ENCODE data around the gene DCUN1D3. TPM values are rescaled to one million over a fixed set of nuclear protein-coding genes. Genes with fewer than 3 reads are reported as not detected.
A peak's percentile ranks its signal among the peaks of the same experiment; 100 is the strongest.

Gene DCUN1D3
- total RNA-seq, 1 experiment from 2014 or later: 16.1 TPM

DNA sequence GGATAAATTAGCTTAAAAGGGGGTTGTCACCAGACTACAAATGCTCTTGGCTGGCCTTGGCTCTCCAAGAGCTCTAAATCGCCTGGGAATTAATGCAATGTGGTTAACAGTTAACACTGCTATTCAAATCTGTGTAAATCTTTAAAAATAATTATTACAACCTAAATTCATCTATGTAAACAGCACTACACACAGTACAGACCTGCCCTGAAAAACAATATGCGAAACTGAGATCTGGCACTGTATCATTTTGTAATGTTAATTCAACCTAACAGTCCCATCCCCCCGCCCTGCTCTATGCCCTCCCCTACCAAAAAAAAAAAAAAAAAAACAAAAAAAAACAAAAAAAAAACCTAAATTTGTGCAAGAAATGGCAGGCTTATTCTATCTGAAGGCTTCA is 40.9 kb downstream of the DCUN1D3 start:
- Mint-ChIP-seq H3K27ac (peak overlapping the region in 2 of 3 experiments; percentile 38 to 96; a peak in 2 of 7 replicates), H3K36me3 (ENCODE audit: insufficient read depth in 1 of 3, low read depth in 3 of 3) (peaks cover 16 to 33% (median 24%) of the 10 kb centered on the region in 3 experiments), H3K4me3 (peak overlapping the region in 1 of 2 experiments; percentile 54; a peak in 1 of 5 replicates), H3K9me3 (no peaks in the 10 kb centered on the region), H3K27me3 (ENCODE audit: low read depth) (no peaks in the 10 kb centered on the region), H3K4me1 (peaks cover 32 to 41% of the 10 kb centered on the region in 2 experiments)
- Histone ChIP-seq H4K20me1 (ENCODE audit: control insufficient read depth, insufficient read depth, insufficient read length) (no peaks in the 10 kb centered on the region), H2BK5ac (ENCODE audit: insufficient read length, low read length) (no peak overlapping the region), H3K4me1 (ENCODE audit: insufficient read depth, low read length) (peaks cover 3% of the 10 kb centered on the region; the same call in 1 of the 2 replicates), H3K14ac (ENCODE audit: insufficient read depth, low read length) (no peak overlapping the region), H2AFZ (ENCODE audit: low read length) (no peak overlapping the region), H2BK120ac (ENCODE audit: low read depth, low read length, poor library complexity, severe bottlenecking) (no peak overlapping the region), H3K4ac (ENCODE audit: low read depth, low read length) (no peak overlapping the region), H2BK12ac (ENCODE audit: insufficient read length, low read depth, low read length) (no peak overlapping the region), H4K5ac (ENCODE audit: insufficient read length, low read depth, low read length) (no peak overlapping the region), H3K79me1 (ENCODE audit: insufficient read depth, low read depth, low read length, poor library complexity, severe bottlenecking) (peaks cover 9% of the 10 kb centered on the region), H3K27ac (ENCODE audit: insufficient read length, low read depth, low read length) (no peak overlapping the region), H3K23ac (ENCODE audit: insufficient read length, low read depth, low read length) (no peak overlapping the region), H3K23me2 (ENCODE audit: insufficient read length, low read depth, low read length, poor library complexity, severe bottlenecking) (no peaks in the 10 kb centered on the region), H2AK5ac (ENCODE audit: insufficient read length, low read length) (no peak overlapping the region), H3K56ac (ENCODE audit: insufficient read length, low read depth, low read length) (no peak overlapping the region), H3K27me3 (ENCODE audit: insufficient read depth, low read length) (no peaks in the 10 kb centered on the region), H3K4me2 (ENCODE audit: insufficient read depth, insufficient read length, low read length) (no peak overlapping the region), H3K9me3 (ENCODE audit: control insufficient read depth, low read depth, low read length) (no peaks in the 10 kb centered on the region), H3K79me2 (ENCODE audit: insufficient read depth, low read length) (no peaks in the 10 kb centered on the region), H3K9ac (ENCODE audit: extremely low read depth, insufficient read length, low read length) (no peak overlapping the region), H3T11ph (ENCODE audit: low read length) (no peak overlapping the region), H4K91ac (ENCODE audit: insufficient read length, low read depth, low read length) (no peak overlapping the region), H2BK15ac (ENCODE audit: low read depth, low read length) (no peak overlapping the region), H3K18ac (ENCODE audit: insufficient read length, low read depth, low read length) (no peak overlapping the region), H4K8ac (replicated peaks; ENCODE audit: insufficient read length, low read depth, low read length) (no peak overlapping the region), H2BK20ac (ENCODE audit: low read depth, low read length, poor library complexity, severe bottlenecking) (no peak overlapping the region)
- no peak for DNase-seq
- no CpG with 5 or more reads among the region's 3 CpGs for whole genome bisulfite sequencing (ENCODE audit: extremely low coverage, insufficient read length, low lambda C conversion rate)
- TF ChIP-seq, protein P1, sequence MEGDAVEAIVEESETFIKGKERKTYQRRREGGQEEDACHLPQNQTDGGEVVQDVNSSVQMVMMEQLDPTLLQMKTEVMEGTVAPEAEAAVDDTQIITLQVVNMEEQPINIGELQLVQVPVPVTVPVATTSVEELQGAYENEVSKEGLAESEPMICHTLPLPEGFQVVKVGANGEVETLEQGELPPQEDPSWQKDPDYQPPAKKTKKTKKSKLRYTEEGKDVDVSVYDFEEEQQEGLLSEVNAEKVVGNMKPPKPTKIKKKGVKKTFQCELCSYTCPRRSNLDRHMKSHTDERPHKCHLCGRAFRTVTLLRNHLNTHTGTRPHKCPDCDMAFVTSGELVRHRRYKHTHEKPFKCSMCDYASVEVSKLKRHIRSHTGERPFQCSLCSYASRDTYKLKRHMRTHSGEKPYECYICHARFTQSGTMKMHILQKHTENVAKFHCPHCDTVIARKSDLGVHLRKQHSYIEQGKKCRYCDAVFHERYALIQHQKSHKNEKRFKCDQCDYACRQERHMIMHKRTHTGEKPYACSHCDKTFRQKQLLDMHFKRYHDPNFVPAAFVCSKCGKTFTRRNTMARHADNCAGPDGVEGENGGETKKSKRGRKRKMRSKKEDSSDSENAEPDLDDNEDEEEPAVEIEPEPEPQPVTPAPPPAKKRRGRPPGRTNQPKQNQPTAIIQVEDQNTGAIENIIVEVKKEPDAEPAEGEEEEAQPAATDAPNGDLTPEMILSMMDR (conservative IDR thresholded peaks at IDR 0.05): no peak
